Inflammatory macrophage treated with lipopolysaccharide for 1 hour (primary cell): Measurements from ENCODE around the gene TLL1.

Experiments
- DNase-seq, 2 donors: peaks; one replicate each; pipeline ENCODE4 v3.0.0-alpha.2; 2020 to 2022

The TLL1 gene

GRCh38 chr4:165982934-165983333 lies 109.9 kb downstream of the TLL1 start:
- DNase-seq, result no peak

- no peak for DNase-seq
Observed at GRCh38 chr4:165986956-165987698, 114.1 kb downstream of the TLL1 start.

- DNase-seq, result no peak
Observed at GRCh38 chr4:165991325-165992180, 118.5 kb downstream of the TLL1 start.

GRCh38 chr4:165992283-165992682 lies 119.2 kb downstream of the TLL1 start:
- no peak for DNase-seq

- no peak for DNase-seq
Observed at GRCh38 chr4:165994701-165995100, 121.7 kb downstream of the TLL1 start.

- no peak for DNase-seq
Observed at GRCh38 chr4:166003811-166004210, 130.8 kb downstream of the TLL1 start.

GRCh38 chr4:166006217-166006616 lies 133.2 kb downstream of the TLL1 start:
- DNase-seq, result no peak

- DNase-seq, result no peak
Observed at GRCh38 chr4:166008510-166008909, 135.5 kb downstream of the TLL1 start.

- no peak for DNase-seq
Observed at GRCh38 chr4:166012129-166013030, 139.3 kb downstream of the TLL1 start.

GRCh38 chr4:166014411-166014810 lies 141.4 kb downstream of the TLL1 start:
- DNase-seq, result no peak

- no peak for DNase-seq
Observed at GRCh38 chr4:166017804-166018203, 144.8 kb downstream of the TLL1 start.

- no peak for DNase-seq
Observed at GRCh38 chr4:166019441-166020220, 146.6 kb downstream of the TLL1 start.

GRCh38 chr4:166021617-166022016 lies 148.6 kb downstream of the TLL1 start:
- DNase-seq, result no peak

GRCh38 chr4:166034965-166035364 lies 161.9 kb downstream of the TLL1 start:
- no peak for DNase-seq

- DNase-seq, result no peak
Observed at GRCh38 chr4:166039822-166040221, 166.8 kb downstream of the TLL1 start.

- DNase-seq, result no peak
Observed at GRCh38 chr4:166042510-166043055, 169.5 kb downstream of the TLL1 start.

- DNase-seq, result no peak
Observed at GRCh38 chr4:166043801-166044200, 170.8 kb downstream of the TLL1 start.

- DNase-seq, result no peak
Observed at GRCh38 chr4:166044871-166045270, 171.8 kb downstream of the TLL1 start.

GRCh38 chr4:166045457-166045856 lies 172.4 kb downstream of the TLL1 start:
- DNase-seq, result no peak

GRCh38 chr4:166049036-166049435 lies 176.0 kb downstream of the TLL1 start:
- no peak for DNase-seq

- no peak for DNase-seq
Observed at GRCh38 chr4:166064721-166065120, 191.7 kb downstream of the TLL1 start.

GRCh38 chr4:166065324-166065723 lies 192.3 kb downstream of the TLL1 start:
- DNase-seq, result no peak
